ENCODE measurements around the gene WDFY2. TPM values are rescaled to one million over a fixed set of nuclear protein-coding genes. Genes with fewer than 3 reads are reported as not detected.

Gene WDFY2
- total RNA-seq, 4 donors from 2014 or later: 12.9 to 23.2 (median 17.1) TPM

GRCh38 chr13:51594432-51594831, 10.2 kb downstream of the WDFY2 start:
- Histone ChIP-seq H3K9me3 (no peaks in the 10 kb centered on the region), H3K4me1 (peaks cover 0 to 32% (median 18%) of the 10 kb centered on the region in 4 donors), H3K36me3 (no peaks in the 10 kb centered on the region), H3K27me3 (no peaks in the 10 kb centered on the region), H3K27ac (no peak overlapping the region), H3K4me3 (no peak overlapping the region)
- DNase-seq (ENCODE audit: low spot score in 2 of 2): no peak
- no peak for TF ChIP-seq POLR2A (IDR thresholded peaks at IDR 0.05)
- no peak for TF ChIP-seq CTCF (IDR thresholded peaks at IDR 0.05)
- TF ChIP-seq EP300 (IDR thresholded peaks at IDR 0.05): no peak
- 89 to 94% methylated on average over 3 of the region's 3 CpGs for WGBS, 2 donors

GRCh38 chr13:51595416-51595815, 11.2 kb downstream of the WDFY2 start:
- no peak for TF ChIP-seq POLR2A (IDR thresholded peaks at IDR 0.05)
- Histone ChIP-seq H3K27me3 (no peaks in the 10 kb centered on the region), H3K4me1 (peaks cover 0 to 32% (median 14%) of the 10 kb centered on the region in 4 donors), H3K4me3 (no peak overlapping the region), H3K9me3 (no peaks in the 10 kb centered on the region), H3K36me3 (no peaks in the 10 kb centered on the region), H3K27ac (no peak overlapping the region)
- no peak for DNase-seq (ENCODE audit: low spot score in 2 of 2)
- WGBS, 2 donors: 78 to 80% methylated on average over 3 of the region's 3 CpGs

DNA sequence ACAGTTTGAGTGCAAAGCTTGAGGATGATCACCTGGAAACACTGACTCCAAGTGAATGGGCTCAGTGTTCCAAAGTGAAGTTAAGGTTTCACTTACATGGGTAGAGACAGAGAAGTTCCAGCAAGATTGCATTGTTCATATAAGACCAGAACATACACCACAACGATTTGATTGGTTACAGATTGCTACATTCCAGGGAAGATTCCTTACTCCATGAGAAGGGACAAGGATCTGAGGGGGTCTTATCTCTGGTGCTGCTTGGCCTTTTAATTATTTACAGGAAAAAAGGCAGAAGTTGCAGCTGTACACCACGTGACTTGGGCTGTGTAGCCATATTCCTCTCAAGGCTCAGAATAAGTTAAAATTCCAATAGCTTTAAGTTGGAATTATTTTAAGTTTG, 12.3 kb downstream of the WDFY2 start:
- no peak for DNase-seq (ENCODE audit: low spot score in 2 of 2)
- H3K36me3 ChIP-seq: no peaks in the 10 kb centered on the region
- no peaks in the 10 kb centered on the region for H3K9me3 ChIP-seq
- TF ChIP-seq EP300 (IDR thresholded peaks at IDR 0.05) (no peak), CTCF (IDR thresholded peaks at IDR 0.05) (no peak), POLR2A (IDR thresholded peaks at IDR 0.05) (no peak)
- H3K4me3 ChIP-seq: no peak overlapping the region
- WGBS, 2 donors: 58 to 63% methylated on average over 2 of the region's 2 CpGs
- no peaks in the 10 kb centered on the region for H3K27me3 ChIP-seq
- H3K27ac ChIP-seq: no peak overlapping the region
- peaks cover 0 to 24% (median 8%) of the 10 kb centered on the region in 4 donors for H3K4me1 ChIP-seq

GRCh38 chr13:51599444-51600176, 15.3 kb downstream of the WDFY2 start:
- H3K4me3 ChIP-seq: no peak overlapping the region
- TF ChIP-seq CTCF (IDR thresholded peaks at IDR 0.05): peak in 1 of 5 experiments; percentile 8
- TF ChIP-seq POLR2A (IDR thresholded peaks at IDR 0.05): no peak
- no peak for TF ChIP-seq EP300 (IDR thresholded peaks at IDR 0.05)
- no peak for DNase-seq (ENCODE audit: low spot score in 2 of 2)
- no peak overlapping the region for H3K27ac ChIP-seq
- H3K36me3 ChIP-seq: no peaks in the 10 kb centered on the region
- no peaks in the 10 kb centered on the region for H3K9me3 ChIP-seq
- no peaks in the 10 kb centered on the region for H3K27me3 ChIP-seq
- peaks cover 0 to 15% (median 6%) of the 10 kb centered on the region in 4 donors for H3K4me1 ChIP-seq

DNA sequence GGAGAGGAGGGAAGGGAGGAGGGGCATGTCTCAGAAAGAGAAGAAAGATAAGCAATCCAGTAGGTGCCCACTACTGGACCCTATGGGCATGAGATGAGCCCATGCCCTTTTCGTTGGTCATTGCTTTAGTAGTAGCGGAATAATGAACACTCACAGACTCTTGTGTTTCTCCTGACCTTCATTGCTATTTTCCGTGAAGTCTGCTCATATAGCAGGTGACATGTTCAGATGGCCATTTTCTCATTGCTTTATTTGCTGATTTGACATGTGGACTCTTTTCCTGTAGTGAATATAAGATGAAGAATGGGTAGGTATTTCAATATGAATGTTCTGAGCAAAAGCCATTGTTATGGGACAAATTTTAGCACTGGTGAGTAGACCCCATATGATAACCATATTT, 16.4 kb downstream of the WDFY2 start:
- 93 to 100% methylated on average over 3 of the region's 3 CpGs for WGBS, 2 donors
- no peak for DNase-seq (ENCODE audit: low spot score in 2 of 2)
- TF ChIP-seq EP300 (IDR thresholded peaks at IDR 0.05) (no peak), CTCF (IDR thresholded peaks at IDR 0.05) (no peak), POLR2A (IDR thresholded peaks at IDR 0.05) (no peak)

More for the DNA sequence above, 16.4 kb downstream of the WDFY2 start:
- H3K4me1 ChIP-seq: peaks cover 0 to 18% (median 7%) of the 10 kb centered on the region in 4 donors
- H3K27ac ChIP-seq: no peak overlapping the region
- H3K4me3 ChIP-seq: no peak overlapping the region
- no peaks in the 10 kb centered on the region for H3K9me3 ChIP-seq
- no peaks in the 10 kb centered on the region for H3K27me3 ChIP-seq
- no peaks in the 10 kb centered on the region for H3K36me3 ChIP-seq

All from tibial nerve (tissue), 4 donors.